ENCODE measurements around the gene DHX34.

Gene DHX34

GRCh38 chr19:47389150-47389556 is 40.0 kb downstream of the DHX34 start:
- H3K27ac Mint-ChIP-seq = no peak overlapping the region
- no peaks in the 10 kb centered on the region for H3K4me1 Mint-ChIP-seq
- no peaks in the 10 kb centered on the region for H3K36me3 Mint-ChIP-seq (ENCODE audit: low read depth)
- H3K4me3 Mint-ChIP-seq = no peak overlapping the region
- TF ChIP-seq, protein P1, sequence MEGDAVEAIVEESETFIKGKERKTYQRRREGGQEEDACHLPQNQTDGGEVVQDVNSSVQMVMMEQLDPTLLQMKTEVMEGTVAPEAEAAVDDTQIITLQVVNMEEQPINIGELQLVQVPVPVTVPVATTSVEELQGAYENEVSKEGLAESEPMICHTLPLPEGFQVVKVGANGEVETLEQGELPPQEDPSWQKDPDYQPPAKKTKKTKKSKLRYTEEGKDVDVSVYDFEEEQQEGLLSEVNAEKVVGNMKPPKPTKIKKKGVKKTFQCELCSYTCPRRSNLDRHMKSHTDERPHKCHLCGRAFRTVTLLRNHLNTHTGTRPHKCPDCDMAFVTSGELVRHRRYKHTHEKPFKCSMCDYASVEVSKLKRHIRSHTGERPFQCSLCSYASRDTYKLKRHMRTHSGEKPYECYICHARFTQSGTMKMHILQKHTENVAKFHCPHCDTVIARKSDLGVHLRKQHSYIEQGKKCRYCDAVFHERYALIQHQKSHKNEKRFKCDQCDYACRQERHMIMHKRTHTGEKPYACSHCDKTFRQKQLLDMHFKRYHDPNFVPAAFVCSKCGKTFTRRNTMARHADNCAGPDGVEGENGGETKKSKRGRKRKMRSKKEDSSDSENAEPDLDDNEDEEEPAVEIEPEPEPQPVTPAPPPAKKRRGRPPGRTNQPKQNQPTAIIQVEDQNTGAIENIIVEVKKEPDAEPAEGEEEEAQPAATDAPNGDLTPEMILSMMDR (IDR thresholded peaks at IDR 0.05; ENCODE audit: unreplicated experiment in 3 of 3) = no peak
- H3K27me3 Mint-ChIP-seq (ENCODE audit: low read depth) = peaks cover 26% of the 10 kb centered on the region
- H3K9me3 Mint-ChIP-seq = no peaks in the 10 kb centered on the region

- no peak overlapping the region for H3K4me3 Mint-ChIP-seq
- H3K9me3 Mint-ChIP-seq = no peaks in the 10 kb centered on the region
- TF ChIP-seq, protein P1 (IDR thresholded peaks at IDR 0.05; ENCODE audit: unreplicated experiment in 3 of 3) = no peak
- H3K36me3 Mint-ChIP-seq (ENCODE audit: low read depth) = no peaks in the 10 kb centered on the region
- no peaks in the 10 kb centered on the region for H3K4me1 Mint-ChIP-seq
- H3K27ac Mint-ChIP-seq = no peak overlapping the region
- H3K27me3 Mint-ChIP-seq (ENCODE audit: low read depth) = peaks cover 27% of the 10 kb centered on the region
Measured at GRCh38 chr19:47390533-47391488, 41.7 kb downstream of the DHX34 start.

DNA sequence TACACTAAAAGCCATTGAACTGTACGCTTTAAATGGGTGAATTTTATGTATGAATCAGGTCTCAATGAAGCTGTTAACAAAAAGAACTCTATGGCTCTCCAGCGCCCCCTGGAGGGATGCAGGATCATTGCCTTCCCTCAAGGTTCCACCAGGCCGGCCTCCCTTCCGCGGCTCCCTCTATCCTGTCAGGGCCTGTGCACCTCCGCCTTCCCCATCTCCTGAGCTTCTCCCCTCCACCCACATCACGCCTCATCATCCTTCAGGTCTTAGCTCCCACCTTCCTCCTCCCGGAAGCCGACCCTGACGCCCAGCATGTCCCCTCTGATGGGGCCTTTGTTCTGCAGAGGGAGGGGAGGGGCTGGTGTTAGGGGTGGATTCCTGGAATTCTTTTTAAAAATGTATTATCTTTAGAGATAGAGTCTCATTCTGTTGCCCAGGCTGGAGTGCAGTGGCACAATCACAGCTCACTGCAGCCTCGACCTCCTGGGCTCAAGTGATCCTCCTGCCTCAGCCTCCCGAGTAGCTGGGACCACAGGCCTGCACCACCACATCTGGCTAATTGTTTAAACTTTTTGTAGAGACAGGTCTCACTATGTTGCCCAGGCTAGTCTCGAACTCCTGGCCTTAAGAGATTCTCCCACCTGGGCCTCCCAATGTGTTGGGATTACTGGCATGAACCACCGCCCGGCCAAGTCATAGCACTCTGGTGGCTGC is 42.6 kb downstream of the DHX34 start:
- TF ChIP-seq, protein P1 (IDR thresholded peaks at IDR 0.05; ENCODE audit: unreplicated experiment in 3 of 3) = peak; percentile 78 to 85 (median 82)
- no peaks in the 10 kb centered on the region for H3K9me3 Mint-ChIP-seq
- no peaks in the 10 kb centered on the region for H3K36me3 Mint-ChIP-seq (ENCODE audit: low read depth)
- peaks cover 27% of the 10 kb centered on the region for H3K27me3 Mint-ChIP-seq (ENCODE audit: low read depth)
- no peak overlapping the region for H3K4me3 Mint-ChIP-seq
- H3K4me1 Mint-ChIP-seq = no peaks in the 10 kb centered on the region
- H3K27ac Mint-ChIP-seq = no peak overlapping the region

DNA sequence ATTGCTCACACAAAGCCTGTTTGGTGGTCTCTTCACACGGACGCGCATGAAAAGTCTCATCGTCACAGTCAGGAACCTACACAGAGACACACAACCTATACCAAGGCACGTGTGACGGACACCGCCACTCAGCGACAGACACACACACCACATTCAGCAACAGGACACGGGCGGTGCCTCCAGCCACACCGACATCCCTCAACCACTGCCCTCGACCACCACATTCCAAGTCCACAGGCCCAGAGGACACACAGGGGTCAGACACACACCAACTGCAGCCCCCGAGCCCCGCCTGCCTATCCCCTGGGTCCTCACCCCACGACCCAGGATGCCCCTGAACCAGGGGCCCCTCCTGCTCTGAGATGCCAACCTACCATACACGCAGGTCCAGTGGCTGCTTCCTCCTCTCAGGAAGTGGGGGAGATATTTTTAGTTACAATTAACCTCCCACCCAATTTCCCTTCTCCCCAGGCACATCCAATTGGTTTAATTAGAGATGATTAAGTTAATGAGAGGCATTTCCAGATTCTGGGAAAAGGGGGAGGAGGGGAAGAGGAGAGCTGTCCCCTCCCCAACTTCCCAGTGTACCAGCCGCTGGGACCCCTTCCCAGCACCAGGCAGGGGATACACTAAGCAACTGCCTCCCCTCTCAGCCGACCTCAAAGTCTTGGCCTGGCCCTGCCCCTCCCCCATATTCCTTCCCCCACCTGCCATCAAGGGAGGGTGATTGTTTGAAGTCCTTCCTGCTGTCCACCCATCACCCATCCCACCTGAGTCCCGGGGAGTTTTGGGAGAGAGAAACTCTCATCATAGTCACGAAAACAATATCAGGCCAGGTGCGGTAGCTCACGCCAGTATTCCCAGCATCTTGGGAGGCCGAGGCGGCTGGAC is 49.8 kb downstream of the DHX34 start:
- no peaks in the 10 kb centered on the region for H3K9me3 Mint-ChIP-seq
- H3K36me3 Mint-ChIP-seq (ENCODE audit: low read depth) = peaks cover 6% of the 10 kb centered on the region
- H3K4me3 Mint-ChIP-seq = no peak overlapping the region

DNA sequence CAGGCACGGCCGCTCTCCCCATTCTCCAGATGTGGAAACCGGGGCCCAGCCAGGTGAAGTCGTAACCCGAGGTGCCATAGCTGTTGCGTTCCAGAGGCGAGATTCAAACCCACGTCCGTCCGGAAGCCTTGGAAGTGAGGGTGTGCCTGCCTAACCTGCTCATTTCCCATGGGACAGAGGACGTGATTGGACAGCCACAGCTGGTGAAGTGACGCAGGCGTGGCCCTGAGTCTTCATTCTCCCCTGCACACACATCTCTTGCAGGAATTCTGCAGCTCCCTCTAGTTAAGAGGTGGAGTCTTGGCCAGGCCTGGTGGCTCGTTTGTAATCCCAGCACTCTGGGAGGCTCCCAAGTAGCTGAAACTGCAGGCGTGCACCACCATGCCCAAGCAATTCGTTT is 53.4 kb downstream of the DHX34 start:
- Mint-ChIP-seq H3K27ac (no peak overlapping the region), H3K36me3 (ENCODE audit: low read depth) (peaks cover 18% of the 10 kb centered on the region), H3K27me3 (ENCODE audit: low read depth) (peaks cover 27% of the 10 kb centered on the region), H3K9me3 (no peaks in the 10 kb centered on the region), H3K4me1 (no peaks in the 10 kb centered on the region), H3K4me3 (no peak overlapping the region)
- TF ChIP-seq, protein P1 (IDR thresholded peaks at IDR 0.05; ENCODE audit: unreplicated experiment in 3 of 3) = no peak

More for the DNA sequence above, 49.8 kb downstream of the DHX34 start:
- H3K4me1 Mint-ChIP-seq = no peaks in the 10 kb centered on the region
- H3K27ac Mint-ChIP-seq = no peak overlapping the region
- TF ChIP-seq, protein P1 (IDR thresholded peaks at IDR 0.05; ENCODE audit: unreplicated experiment in 3 of 3) = no peak
- peaks cover 18% of the 10 kb centered on the region for H3K27me3 Mint-ChIP-seq (ENCODE audit: low read depth)

All from nephron (organoid).